ENCODE measurements around the gene MEF2A.

Gene MEF2A

GRCh38 chr15:99703603-99704443 is 138.0 kb downstream of the MEF2A start:
- DNase-seq, result peak in 1 of 51 donors; percentile 54

GRCh38 chr15:99704444-99704838 is 138.7 kb downstream of the MEF2A start:
- peak in 8 of 51 donors; percentile 14 to 71 (median 27) for DNase-seq

DNA sequence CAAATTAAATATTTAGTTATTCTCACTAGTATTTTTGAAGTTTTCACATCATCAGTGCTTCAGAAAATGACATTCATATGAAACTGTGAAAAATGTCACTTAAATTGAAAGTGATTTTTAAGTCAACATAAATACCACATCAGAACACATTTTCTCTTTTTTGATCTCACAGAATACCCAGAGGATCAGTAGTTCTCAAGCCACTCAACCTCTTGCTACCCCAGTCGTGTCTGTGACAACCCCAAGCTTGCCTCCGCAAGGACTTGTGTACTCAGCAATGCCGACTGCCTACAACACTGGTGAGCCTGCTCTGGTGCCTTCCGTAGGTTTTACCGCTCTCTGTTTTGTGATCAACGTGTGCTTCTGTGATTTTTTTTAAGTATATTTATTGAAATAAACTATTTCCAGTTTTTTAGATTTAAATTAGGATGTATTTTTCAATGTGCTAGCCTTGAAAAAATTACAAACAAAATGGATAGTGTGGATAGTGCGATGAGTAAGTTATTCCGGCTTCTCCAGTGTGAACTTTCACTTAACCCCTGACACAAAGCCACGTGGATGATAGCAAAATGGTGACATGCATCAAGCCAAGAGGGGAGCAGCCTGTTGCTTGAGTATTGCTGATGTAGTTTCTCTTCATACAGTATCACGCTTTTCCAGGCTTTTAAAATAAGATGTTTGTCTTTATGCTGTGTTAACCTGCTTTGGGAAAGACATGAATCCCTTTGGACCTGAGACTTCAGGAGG is 140.9 kb downstream of the MEF2A start:
- no peak for DNase-seq

DNA sequence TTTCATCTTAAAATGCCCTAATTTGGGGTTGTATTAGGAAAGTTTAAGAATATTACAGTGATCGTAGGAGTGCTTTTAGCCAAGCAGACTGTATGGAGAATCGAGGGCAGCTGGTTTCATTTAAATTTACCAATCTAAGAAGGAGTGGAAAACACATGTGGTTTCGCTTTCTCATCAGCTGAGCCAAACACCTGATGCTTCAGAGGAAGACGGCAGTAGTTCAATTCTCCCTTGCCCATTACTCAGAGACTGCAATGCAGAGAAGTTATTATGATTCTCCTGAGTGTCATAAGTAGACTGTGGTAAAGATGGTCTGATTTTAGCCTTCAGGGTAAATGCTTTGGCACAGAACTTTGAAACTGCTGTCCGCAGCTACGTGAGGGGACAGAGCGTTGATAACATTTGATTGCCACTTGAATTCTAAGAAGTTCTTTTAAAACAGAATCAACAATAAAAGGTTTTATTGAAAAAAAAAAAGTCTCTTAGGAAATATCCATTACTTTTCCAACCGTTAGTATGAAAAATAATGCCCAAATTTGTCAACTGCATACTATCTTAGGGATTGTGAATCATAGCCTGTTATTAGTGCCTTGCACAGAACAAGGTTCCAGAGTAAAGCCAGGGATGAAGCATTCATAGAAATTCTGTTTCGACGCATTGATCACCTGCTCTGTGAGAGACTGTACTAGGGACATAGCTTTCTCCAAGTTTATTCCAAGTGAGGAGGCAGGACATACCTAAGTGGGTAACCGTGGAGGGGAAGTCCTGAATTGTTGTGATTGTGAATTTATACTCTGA is 141.9 kb downstream of the MEF2A start:
- DNase-seq, result no peak

GRCh38 chr15:99708563-99708962 is 142.8 kb downstream of the MEF2A start:
- peak in 8 of 51 donors; percentile 14 to 38 (median 30) for DNase-seq

- no peak for DNase-seq
Observed at GRCh38 chr15:99709243-99709986, 143.6 kb downstream of the MEF2A start.

DNA sequence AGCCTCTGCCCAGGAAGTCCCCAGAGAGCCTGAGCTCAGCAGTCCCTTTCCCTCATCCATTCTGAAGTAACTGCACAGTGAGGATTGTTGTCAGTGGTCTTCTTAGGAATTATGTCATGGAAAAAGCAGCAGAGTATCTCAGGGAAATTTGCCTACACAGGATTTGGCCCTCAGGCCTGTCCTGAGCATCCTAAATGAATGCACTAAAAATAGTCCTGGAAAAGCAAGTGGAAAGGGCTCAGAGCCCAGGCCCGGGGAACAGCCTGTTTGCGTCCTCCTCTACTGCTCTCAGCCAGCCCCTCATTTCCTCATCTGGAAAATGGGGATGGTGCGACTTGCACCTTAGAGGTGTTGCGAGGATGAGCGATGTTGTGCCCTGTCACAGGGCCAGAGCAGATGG is 145.8 kb downstream of the MEF2A start:
- no peak for DNase-seq

- peak in 1 of 51 donors; percentile 45 for DNase-seq
Observed at GRCh38 chr15:99712415-99712814, 146.6 kb downstream of the MEF2A start.

- DNase-seq, result no peak
Observed at GRCh38 chr15:99716540-99717095, 150.8 kb downstream of the MEF2A start.

- peak in 7 of 51 donors; percentile 10 to 53 (median 27) for DNase-seq
Observed at GRCh38 chr15:99717161-99718009, 151.6 kb downstream of the MEF2A start.

- DNase-seq, result no peak
Observed at GRCh38 chr15:99718421-99718820, 152.6 kb downstream of the MEF2A start.

- DNase-seq, result no peak
Observed at GRCh38 chr15:99719096-99719541, 153.3 kb downstream of the MEF2A start.

DNA sequence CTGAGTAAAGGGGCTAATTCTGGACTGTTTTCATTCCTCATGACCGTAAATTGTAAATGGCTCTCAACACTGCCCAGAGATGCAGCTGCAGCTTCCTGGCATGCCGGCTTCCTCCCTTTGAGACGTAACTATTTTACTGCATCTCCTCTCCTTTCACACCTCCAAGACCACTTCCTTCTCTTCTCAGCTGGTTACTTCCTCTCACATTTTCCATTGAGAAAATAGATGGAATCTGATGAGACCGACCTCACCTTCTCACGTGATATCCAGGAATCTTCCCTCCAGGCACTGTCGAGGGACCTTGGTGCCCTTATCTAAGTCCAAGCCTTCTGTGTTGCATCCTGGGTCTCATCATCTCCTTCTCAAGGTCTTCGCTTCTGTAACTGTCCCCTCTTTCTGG is 154.7 kb downstream of the MEF2A start:
- no peak for DNase-seq

DNA sequence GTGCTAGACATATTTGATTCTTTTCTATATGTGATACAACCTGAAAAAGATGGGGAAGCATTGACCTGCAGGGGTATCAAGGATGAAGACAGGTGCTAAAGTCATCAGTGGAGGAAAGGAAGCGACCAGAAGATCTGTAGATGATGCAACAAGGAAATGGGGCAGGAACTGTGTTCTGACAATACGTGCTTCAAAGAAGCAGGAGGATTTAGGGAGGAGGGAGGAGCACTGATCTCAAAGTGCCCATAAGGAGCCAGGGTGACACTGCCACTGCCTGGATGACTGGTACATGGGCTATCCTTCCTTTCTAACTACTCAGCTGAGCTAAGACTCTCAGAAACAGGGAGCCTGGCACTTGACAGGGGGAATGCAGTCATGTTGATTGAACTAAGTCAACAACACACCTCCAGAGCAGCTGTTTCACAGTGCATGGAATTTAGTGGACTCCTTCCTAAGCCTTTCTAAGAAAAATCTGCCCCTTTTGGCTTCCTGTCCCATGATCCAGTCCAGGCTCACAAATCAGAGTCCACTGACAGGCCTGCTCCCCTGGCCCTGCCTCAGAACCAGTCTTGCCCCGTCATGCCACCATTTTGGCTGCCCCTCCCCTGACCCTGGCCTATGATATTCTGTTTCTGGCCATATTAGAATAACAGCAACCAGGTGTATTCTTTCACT is 155.5 kb downstream of the MEF2A start:
- no peak for DNase-seq

- DNase-seq, result no peak
Observed at GRCh38 chr15:99721896-99722295, 156.1 kb downstream of the MEF2A start.

- DNase-seq, result no peak
Observed at GRCh38 chr15:99722406-99722805, 156.6 kb downstream of the MEF2A start.

DNA sequence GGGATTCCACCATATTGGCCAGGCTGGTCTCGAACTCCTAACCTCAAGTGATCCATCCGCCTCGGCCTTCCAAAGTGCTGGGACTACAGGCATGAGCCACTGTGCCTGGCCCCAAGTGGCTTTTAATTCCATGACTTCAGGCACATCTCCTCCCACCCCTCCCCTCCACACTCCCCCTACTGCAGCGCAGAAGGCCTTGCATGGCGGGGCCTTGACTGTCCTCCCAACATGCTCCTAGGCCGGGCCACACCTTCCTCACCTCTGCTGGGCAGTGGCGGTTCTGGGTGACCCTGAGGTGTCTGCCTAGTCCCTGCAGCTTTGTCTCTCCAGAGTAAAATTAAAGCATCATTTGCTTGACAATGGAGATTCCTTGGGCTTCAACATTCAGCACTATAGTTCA is 160.5 kb downstream of the MEF2A start:
- DNase-seq, result no peak

DNA sequence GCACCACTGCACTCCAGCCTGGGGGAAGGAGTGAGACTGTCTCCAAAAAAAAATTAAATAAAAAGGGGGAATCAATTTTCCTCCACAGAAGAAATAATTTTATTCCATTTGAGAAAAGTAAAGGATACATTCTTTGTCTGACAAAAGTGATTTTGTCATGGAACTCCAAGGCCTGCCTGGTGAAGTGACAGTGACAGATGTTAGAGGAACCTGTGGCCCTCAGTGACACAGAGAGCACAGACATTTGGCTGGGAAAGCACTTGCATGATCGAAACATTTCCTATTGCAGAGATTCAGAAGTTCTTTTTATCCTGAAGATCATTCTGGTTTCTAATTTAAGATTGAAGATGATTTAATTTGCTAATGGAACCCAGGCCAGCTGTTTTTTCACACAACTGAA is 161.5 kb downstream of the MEF2A start:
- no peak for DNase-seq

DNA sequence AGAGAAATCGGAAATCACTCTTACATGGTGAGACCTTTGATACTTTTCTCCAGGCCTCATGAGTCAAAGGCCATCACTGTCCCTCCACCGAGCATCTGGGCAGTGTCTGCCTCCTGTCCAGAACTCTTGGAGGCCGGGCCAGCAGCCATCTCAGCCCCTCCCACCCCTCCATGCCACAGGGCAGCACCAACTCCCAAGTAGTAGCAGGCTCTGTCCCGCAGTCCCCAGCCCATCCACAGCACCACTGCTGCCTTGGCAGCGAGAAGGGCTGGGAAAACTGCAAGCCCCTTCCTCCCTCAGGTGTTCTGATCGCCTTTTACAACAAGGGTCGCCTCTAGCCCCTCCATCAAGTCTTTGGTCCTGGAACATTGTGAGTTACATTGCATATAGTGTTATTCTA is 161.9 kb downstream of the MEF2A start:
- no peak for DNase-seq
